Keratinocyte (primary cell): ENCODE measurements around the gene ZNF628.

Source experiments
- EZH2 ChIP-seq: IDR thresholded peaks from one replicate; pipeline ENCODE4 v1.6.1; 2012; ENCODE audit warnings: inconsistent platforms, mild to moderate bottlenecking, low read length, moderate library complexity
- TF ChIP-seq, protein P1 (sequence below), 3 experiments: IDR thresholded peaks in 1 of 3; conservative IDR thresholded peaks in 1 of 3; optimal IDR thresholded peaks in 1 of 3; 2 replicates in 2 of 3; 3 replicates in 1 of 3; pipeline versions ENCODE3 to v1.5.1; 2011; ENCODE audit warnings: low read length in 3 of 3, mild to moderate bottlenecking in 3 of 3, moderate library complexity in 2 of 3, control low read depth in 1 of 3, inconsistent platforms in 1 of 3; ENCODE audit not compliant: insufficient read depth in 2 of 3; ENCODE audit errors: extremely low read depth in 1 of 3

DNA sequence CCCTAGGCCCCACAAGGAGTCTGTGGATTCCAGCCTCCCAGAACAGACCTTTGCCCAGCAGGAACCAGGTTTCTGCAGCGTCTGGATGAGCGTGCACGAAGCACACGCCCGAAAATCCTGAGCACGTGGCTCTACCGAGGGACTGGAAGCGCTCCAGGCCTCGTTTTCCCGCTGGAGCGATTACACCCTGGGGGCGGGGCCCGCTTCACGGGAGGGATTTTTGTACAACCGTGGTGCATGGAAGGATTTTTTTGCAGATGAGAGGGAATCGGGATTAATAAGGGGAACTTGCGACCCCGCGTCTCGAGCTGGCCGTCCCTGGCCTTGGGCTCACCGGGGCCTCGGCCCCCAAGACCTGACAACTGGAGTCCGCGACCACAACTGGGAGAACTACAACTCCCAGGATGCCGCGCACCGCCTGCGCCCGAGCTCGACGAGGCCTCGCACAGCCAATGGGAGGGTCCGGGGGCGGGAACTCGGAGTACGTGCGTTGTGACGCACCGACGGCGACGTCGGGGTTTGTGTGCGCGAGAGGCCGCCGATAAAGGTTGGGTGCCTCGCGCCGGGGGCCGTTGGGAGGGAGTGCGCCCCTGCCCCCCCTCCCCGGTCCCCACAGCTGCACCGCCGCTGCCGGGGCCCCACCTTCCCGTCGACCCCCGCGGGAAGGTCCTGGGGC is at the start of gene ZNF628:
- TF ChIP-seq, protein P1, sequence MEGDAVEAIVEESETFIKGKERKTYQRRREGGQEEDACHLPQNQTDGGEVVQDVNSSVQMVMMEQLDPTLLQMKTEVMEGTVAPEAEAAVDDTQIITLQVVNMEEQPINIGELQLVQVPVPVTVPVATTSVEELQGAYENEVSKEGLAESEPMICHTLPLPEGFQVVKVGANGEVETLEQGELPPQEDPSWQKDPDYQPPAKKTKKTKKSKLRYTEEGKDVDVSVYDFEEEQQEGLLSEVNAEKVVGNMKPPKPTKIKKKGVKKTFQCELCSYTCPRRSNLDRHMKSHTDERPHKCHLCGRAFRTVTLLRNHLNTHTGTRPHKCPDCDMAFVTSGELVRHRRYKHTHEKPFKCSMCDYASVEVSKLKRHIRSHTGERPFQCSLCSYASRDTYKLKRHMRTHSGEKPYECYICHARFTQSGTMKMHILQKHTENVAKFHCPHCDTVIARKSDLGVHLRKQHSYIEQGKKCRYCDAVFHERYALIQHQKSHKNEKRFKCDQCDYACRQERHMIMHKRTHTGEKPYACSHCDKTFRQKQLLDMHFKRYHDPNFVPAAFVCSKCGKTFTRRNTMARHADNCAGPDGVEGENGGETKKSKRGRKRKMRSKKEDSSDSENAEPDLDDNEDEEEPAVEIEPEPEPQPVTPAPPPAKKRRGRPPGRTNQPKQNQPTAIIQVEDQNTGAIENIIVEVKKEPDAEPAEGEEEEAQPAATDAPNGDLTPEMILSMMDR (optimal IDR thresholded peaks at IDR 0.05 in 1 of 3, IDR thresholded peaks at IDR 0.05 in 1 of 3, conservative IDR thresholded peaks at IDR 0.05 in 1 of 3; ENCODE audit: extremely low read depth in 1 of 3, insufficient read depth in 2 of 3, low read length in 3 of 3), result no peak
- no peak for TF ChIP-seq EZH2
